GM12801 (cell line): ENCODE measurements around the gene PLCG2.

Experiments used
- CTCF ChIP-seq: IDR thresholded peaks from one replicate; pipeline ENCODE4 v1.5.1; 2011; ENCODE audit warnings: control low read depth; ENCODE audit not compliant: insufficient read length; ENCODE audit errors: extremely low read depth

PLCG2 gene

GRCh38 chr16:81737885-81738536 lies 41.1 kb upstream of the PLCG2 start:
- peak; percentile 32 for TF ChIP-seq CTCF

DNA sequence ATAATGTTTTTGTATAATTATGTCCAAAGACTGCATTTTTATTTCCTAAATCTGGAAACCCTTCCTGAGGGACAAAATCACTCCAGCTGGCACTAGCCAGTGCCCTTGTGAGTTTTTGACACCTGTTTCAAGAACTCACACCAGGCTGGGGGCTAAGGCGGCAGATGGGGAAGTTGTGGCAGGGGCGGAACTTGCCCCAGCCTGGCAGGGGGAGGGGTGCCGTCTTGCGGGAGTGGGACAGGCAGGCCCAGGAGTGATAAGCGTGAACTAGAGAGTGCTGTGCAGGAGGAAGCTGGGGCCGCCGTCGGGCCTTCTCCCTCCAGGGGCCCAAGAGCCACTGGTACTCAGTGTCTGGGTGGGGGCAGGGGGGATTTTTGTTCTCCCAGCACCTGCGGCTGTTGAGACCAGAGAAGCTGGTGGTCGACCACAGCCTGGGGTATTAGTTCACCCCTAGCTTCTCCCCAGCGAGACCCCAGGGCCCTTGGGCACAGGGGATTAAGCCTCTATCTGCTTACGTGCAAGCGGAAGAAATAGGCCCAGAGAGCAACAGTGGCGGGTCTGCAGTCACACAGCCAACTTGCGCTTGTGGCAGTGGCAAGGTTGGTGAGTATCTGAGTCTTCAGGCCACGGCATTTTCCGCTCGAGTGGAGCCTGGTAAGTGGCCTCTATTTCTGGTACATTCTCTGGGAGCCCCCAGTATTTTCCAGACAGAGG lies 40.2 kb upstream of the PLCG2 start:
- TF ChIP-seq CTCF: no peak

GRCh38 chr16:81739503-81739902 lies 39.6 kb upstream of the PLCG2 start:
- no peak for TF ChIP-seq CTCF

- TF ChIP-seq CTCF: no peak
Observed at GRCh38 chr16:81740169-81740568, 38.9 kb upstream of the PLCG2 start.

DNA sequence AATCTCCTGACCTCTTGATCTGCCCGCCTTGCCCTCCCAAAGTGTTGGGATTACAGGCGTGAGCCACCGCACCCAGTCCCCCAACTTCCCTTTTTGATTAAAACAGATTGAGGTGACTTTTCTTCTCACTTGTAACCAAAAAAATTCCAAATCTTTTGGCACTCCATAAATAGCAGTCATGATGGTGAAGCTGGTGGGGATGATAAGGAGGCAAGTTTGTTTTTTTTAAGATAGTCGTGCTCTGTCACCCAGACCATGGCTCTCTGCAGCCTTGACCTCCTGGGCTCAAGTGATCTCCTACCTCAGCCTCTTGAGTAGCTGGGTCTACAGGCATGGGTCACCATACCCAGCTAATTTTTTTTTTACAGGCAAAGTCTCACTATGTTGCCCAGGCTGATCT lies 34.7 kb upstream of the PLCG2 start:
- TF ChIP-seq CTCF: no peak

GRCh38 chr16:81744911-81745310 lies 34.2 kb upstream of the PLCG2 start:
- no peak for TF ChIP-seq CTCF

DNA sequence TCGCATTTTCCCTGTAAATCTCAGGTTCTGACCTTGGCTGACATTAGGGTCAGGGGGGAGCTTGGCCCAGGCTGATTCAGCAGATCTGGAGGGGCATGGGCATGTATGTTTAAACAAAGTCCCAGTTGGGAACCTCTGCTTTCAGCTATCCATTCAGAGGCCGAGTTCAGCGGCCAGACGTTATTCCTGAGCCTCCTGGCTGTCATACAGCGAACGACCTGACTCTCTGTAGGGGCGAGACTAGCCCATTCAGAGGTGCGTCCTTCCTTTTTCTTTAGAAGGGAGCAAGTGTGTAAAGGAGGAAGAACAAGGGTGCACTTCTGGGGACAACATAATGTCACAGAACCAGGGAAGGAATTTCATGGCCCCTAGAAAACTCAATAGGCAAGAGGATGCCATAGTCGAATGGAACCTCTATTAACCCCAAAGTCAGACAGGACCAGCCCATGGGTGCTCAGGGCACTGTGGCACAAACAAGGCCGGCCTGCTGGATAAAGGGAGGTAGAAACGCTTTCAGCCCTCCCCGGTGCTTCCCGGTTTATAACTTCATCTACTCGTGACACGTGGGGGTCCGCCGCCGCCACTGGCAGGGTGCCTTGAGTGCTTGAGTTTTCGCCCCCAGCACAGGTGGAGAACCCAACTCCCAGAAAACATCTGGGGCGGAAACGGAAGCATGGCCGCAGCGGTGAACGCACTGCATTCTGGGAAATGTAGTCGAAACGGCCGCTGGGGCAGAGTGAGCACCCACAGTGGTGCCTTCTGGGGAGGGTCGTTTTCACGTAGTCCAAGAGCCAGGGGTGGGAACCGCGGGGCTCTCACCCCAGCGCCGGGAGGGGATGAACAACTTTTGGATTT lies 33.2 kb upstream of the PLCG2 start:
- no peak for TF ChIP-seq CTCF
